HepG2 (cell line): ENCODE data around the gene AUTS2. TPM values are rescaled to one million over a fixed set of nuclear protein-coding genes. Genes with fewer than 3 reads are reported as not detected.
A peak's percentile ranks its signal among the peaks of the same experiment; 100 is the strongest.

Experiments
- ATAC-seq: fragments of 200-7000 bp; cut with Tn5 transposase; 3 replicates; pipeline ENCODE4 v1.9.1; 2020; ENCODE audit warnings: mild to moderate bottlenecking, moderate library complexity
- BruUV-seq: library from RNA; stranded (reverse); fragments of 400-500 nt; replicated peaks from 2 replicates; lab custom pipeline; 2021; lab: Mats Ljungman, UMichigan
- CTCF ChIA-PET: fragments of 300-600 bp; formaldehyde crosslinking; extraction: SDS; loops from one replicate; lab custom pipeline; 2021; ENCODE audit warnings: low total read pairs, inconsistent platforms, low intra/inter-chr PET ratio; lab: Yijun Ruan, JAX
- POLR2A ChIA-PET: fragments of 350-600 bp; sonication (Branson Sonifier 250); formaldehyde crosslinking; loops from one replicate; lab custom pipeline; 2020; ENCODE audit warnings: antibody characterized with exemption, inconsistent platforms; lab: Yijun Ruan, JAX
- DNase-seq: peaks from one replicate; pipeline ENCODE4 v3.0.0-alpha.2; 2015; ENCODE audit warnings: low spot score
- FAIRE-seq: peaks from 3 replicates; lab custom pipeline; 2011; peaks lifted over from hg19 to GRCh38; lab: Jason Lieb, UNC
- H2AFZ ChIP-seq: one replicate; pipeline ENCODE4 v1.6.1; 2011; ENCODE audit warnings: low read length, inconsistent platforms
- H3K27ac ChIP-seq: fragments of 300-600 bp; 3 replicates; pipeline ENCODE4 v1.8.0; 2011; ENCODE audit warnings: mixed run types, mild to moderate bottlenecking, mixed read lengths, low read length, inconsistent platforms; ENCODE audit not compliant: insufficient read depth; ENCODE audit errors: extremely low read length
- H3K27me3 ChIP-seq, 2 experiments: fragments of 200-600 bp in 1 of 2; 2 replicates in 1 of 2; 3 replicates in 1 of 2; pipeline versions ENCODE4 v1.6.0 to v1.8.0; 2011; ENCODE audit warnings: low read length in 2 of 2, mild to moderate bottlenecking in 2 of 2, moderate library complexity in 2 of 2, inconsistent platforms in 1 of 2; ENCODE audit not compliant: insufficient read depth in 2 of 2, control insufficient read depth in 1 of 2
- H3K36me3 ChIP-seq, 2 experiments: fragments of 200-600 bp in 1 of 2; replicated peaks in 1 of 2; 2 replicates in 1 of 2; 3 replicates in 1 of 2; pipeline versions ENCODE4 v1.5.1 to v1.8.0; 2011; ENCODE audit warnings: low read length in 2 of 2, inconsistent platforms in 1 of 2; ENCODE audit not compliant: insufficient read depth in 2 of 2, control insufficient read depth in 1 of 2
- H3K4me1 ChIP-seq: 2 replicates; pipeline ENCODE4 v1.5.1; 2012; ENCODE audit warnings: low read length, inconsistent platforms; ENCODE audit not compliant: insufficient read depth
- H3K4me2 ChIP-seq: 2 replicates; pipeline ENCODE4 v1.6.0; 2011; ENCODE audit warnings: low read depth, low read length, inconsistent platforms
- H3K4me3 ChIP-seq, 3 experiments: fragments of 200-600 bp in 1 of 3; sonication (generic), shearing (Covaris generic) in 1 of 3; replicated peaks in 1 of 3; 2 replicates each; pipeline ENCODE4 v1.5.1; 2011 to 2016; ENCODE audit warnings: low read length in 3 of 3, inconsistent platforms in 2 of 3, low read depth in 2 of 3, mild to moderate bottlenecking in 2 of 3, control low read depth in 1 of 3, mixed read lengths in 1 of 3; ENCODE audit not compliant: insufficient read depth in 1 of 3
- H3K79me2 ChIP-seq: one replicate; pipeline ENCODE4 v1.6.1; 2011; ENCODE audit warnings: low read length, inconsistent platforms; ENCODE audit not compliant: insufficient read depth
- H3K9ac ChIP-seq: 2 replicates; pipeline ENCODE4 v1.6.0; 2011; ENCODE audit warnings: mild to moderate bottlenecking, low read depth, low read length, inconsistent platforms; ENCODE audit not compliant: insufficient read depth
- H3K9me3 ChIP-seq: 2 replicates; pipeline ENCODE4 v1.5.1; 2012; ENCODE audit warnings: mild to moderate bottlenecking, low read length
- H4K20me1 ChIP-seq: 2 replicates; pipeline ENCODE4 v1.6.0; 2011; ENCODE audit warnings: inconsistent platforms, mild to moderate bottlenecking, low read length, moderate library complexity; ENCODE audit not compliant: insufficient read depth
- AGO1 ChIP-seq: fragments of 200-400 bp; formaldehyde crosslinking; IDR thresholded peaks from 2 replicates; pipeline ENCODE4 v1.6.1; 2017; ENCODE audit warnings: mild to moderate bottlenecking, low read depth, low read length, moderate library complexity; ENCODE audit not compliant: poor library complexity, severe bottlenecking
- BRD4 ChIP-seq: sonication (generic); formaldehyde crosslinking; IDR thresholded peaks from 2 replicates; pipeline ENCODE4 v1.4.0; 2020; ENCODE audit warnings: missing genetic modification reagents
- CHD4 ChIP-seq: fragments of 200-600 bp; sonication (generic); IDR thresholded peaks from 2 replicates; pipeline ENCODE4 v1.7.0; 2017; ENCODE audit warnings: mild to moderate bottlenecking, low read length, borderline replicate concordance
- GPN1 ChIP-seq: sonication (generic); formaldehyde crosslinking; IDR thresholded peaks from 2 replicates; pipeline ENCODE4 v1.5.1; 2020; ENCODE audit warnings: missing genetic modification reagents, borderline replicate concordance
- HOXA9 ChIP-seq: sonication (generic); formaldehyde crosslinking; IDR thresholded peaks from 2 replicates; pipeline ENCODE4 v1.8.1; 2022; ENCODE audit warnings: missing genetic modification reagents, mild to moderate bottlenecking, moderate library complexity, borderline replicate concordance
- MATR3 ChIP-seq: sonication (generic); formaldehyde crosslinking; IDR thresholded peaks from 2 replicates; pipeline ENCODE4 v1.4.0; 2020; ENCODE audit warnings: missing genetic modification reagents
- STAG1 ChIP-seq: sonication (generic); formaldehyde crosslinking; IDR thresholded peaks from 2 replicates; pipeline ENCODE4 v1.4.0; 2020; ENCODE audit warnings: missing genetic modification reagents
- ZBTB33 ChIP-seq: sonication (generic); formaldehyde crosslinking; IDR thresholded peaks from 2 replicates; pipeline ENCODE4 v1.4.0; 2020; ENCODE audit warnings: missing genetic modification reagents
- ZFP90 ChIP-seq: sonication (generic); formaldehyde crosslinking; IDR thresholded peaks from 2 replicates; pipeline ENCODE4 v1.8.0; 2022; ENCODE audit warnings: missing genetic modification reagents, mild to moderate bottlenecking, inconsistent platforms, borderline replicate concordance
- ZNF24 ChIP-seq: fragments of 450-650 bp; IDR thresholded peaks from 2 replicates; pipeline ENCODE4 v1.6.1; 2017; ENCODE audit warnings: antibody characterized with exemption, mild to moderate bottlenecking
- WGBS: methylation state at CpG from one replicate; pipeline ENCODE4 v1.1.6; 2017; ENCODE audit warnings: low lambda C conversion rate; 5-methylcytosine and 5-hydroxymethylcytosine counted together
- in situ Hi-C: cut with HindIII; loops from 2 replicates; pipeline ENCODE4 v1.10.0; 2017; ENCODE audit warnings: low pct_unique_long_range_greater_than_20kb; ENCODE audit not compliant: extremely low pct_ligation_motif_present
- intact Hi-C: fragments of 100-400 bp; cut with micrococcal nuclease; formaldehyde crosslinking; loops from one replicate; pipeline ENCODE4 v1.10.0; 2022; ENCODE audit not compliant: unreplicated experiment
- polyA plus RNA-seq, 8 experiments: library from polyadenylated mRNA; depleted of rRNA in 3 of 8; stranded (reverse) in 7 of 8; unstranded in 1 of 8; fragments of >200 nt; fragmentation: Illumina TruSeq in 4 of 8; extraction: Trizol in 4 of 8; gene quantifications; 2 replicates each; pipeline versions ENCODE4 v1.2.1 to v1.2.3, GENCODE V29; 2011 to 2016; ENCODE audit warnings: low read depth in 4 of 8, missing spikeins in 1 of 8, mixed read lengths in 1 of 8; ENCODE audit not compliant: insufficient read depth in 1 of 8
- total RNA-seq, 5 experiments: library from RNA; depleted of rRNA; stranded (reverse); fragments of >200 nt; fragmentation: Illumina TruSeq; extraction: Trizol; gene quantifications; 2 replicates each; pipeline ENCODE4 v1.2.3, GENCODE V29; 2016; ENCODE audit warnings: low read depth in 1 of 5
- TF ChIP-seq, protein P1 (sequence below): sonication (generic); formaldehyde crosslinking; IDR thresholded peaks from 2 replicates; pipeline ENCODE4 v1.5.0; 2020; ENCODE audit warnings: mild to moderate bottlenecking, missing genetic modification reagents, borderline replicate concordance

The AUTS2 gene
- total and polyA plus RNA-seq, 2 of the 13 experiments (the other 11 are each of a cell fraction or from before 2014, with no cell fraction given): 0.38 TPM; not detected in 1

DNA sequence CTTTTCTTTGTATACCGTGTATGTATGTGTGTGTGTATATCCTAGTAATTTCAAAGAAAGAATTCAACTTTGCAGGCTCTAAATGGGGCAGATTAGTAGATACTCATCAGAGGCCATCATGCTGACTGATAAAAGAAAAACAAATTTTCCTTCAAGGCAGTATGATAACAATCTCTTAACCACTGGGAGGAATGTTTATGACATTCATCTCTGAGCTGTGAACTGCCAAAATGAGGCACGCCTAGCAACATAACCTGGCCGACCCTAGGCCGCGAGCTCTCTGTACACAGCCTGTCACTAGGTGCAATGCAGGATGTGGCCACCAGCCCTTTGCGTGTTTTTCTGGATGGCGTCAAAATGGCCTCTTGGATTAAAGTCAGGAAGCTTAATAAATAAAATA is 1190.0 kb downstream of the AUTS2 start:
- Histone ChIP-seq H3K79me2 (no peaks in the 10 kb centered on the region), H3K4me2 (no peak overlapping the region), H2AFZ (no peak overlapping the region), H4K20me1 (no peaks in the 10 kb centered on the region), H3K9me3 (no peaks in the 10 kb centered on the region), H3K27me3 (no peaks in the 10 kb centered on the region), H3K36me3 (no peaks in the 10 kb centered on the region), H3K4me1 (peaks cover 22% of the 10 kb centered on the region), H3K27ac (no peak overlapping the region), H3K4me3 (no peak overlapping the region), H3K9ac (no peak overlapping the region)
- intact Hi-C loops (loop anchor here (10.0 kb wide), 1 partner anchor 53 kb away; no protein-coding TSS in a partner anchor), in situ Hi-C loops (no loop called here)
- BruUV-seq: no TSS peak
- no peak for FAIRE-seq
- no peak for ATAC-seq
- ChIA-PET POLR2A (no interaction called here), CTCF (no interaction called here)
- DNase-seq: no peak
- 82% methylated on average over 4 of the region's 7 CpGs for WGBS
- TF ChIP-seq STAG1 (CRISPR knock-in tag): no peak
- TF ChIP-seq ZBTB33: peak; percentile 63; the same call in 1 of the 2 replicates

DNA sequence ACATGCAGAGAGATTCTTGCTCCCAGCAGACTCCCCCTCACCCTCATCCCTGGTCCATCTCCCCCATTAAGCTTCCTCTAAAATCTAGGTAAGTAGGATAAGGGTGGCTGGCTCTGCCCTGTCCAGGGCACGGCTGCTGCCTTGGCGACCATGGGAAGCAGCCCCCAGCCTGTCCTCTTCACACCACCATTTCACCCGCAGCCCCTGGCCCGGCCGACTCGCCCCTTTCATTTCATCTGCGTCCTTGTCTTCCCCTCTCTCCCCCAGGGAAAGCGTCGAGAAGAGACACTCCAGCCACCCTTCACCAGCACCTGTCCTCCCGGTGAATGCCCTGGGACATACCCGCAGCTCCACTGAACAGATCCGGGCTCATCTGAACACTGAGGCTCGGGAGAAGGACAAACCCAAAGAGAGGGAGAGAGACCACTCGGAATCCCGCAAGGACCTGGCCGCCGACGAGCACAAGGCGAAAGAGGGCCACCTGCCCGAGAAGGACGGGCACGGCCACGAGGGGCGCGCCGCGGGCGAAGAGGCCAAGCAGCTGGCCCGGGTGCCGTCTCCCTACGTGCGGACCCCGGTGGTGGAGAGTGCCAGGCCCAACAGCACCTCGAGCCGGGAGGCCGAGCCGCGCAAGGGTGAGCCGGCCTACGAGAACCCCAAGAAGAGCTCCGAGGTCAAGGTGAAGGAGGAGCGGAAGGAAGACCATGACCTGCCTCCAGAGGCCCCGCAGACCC is 1191.4 kb downstream of the AUTS2 start:
- Histone ChIP-seq H3K4me1 (peaks cover 30% of the 10 kb centered on the region), H3K27me3 (no peaks in the 10 kb centered on the region), H3K79me2 (no peaks in the 10 kb centered on the region), H3K9me3 (no peaks in the 10 kb centered on the region), H2AFZ (no peak overlapping the region), H3K27ac (no peak overlapping the region), H3K4me3 (no peak overlapping the region), H4K20me1 (no peaks in the 10 kb centered on the region), H3K4me2 (no peak overlapping the region), H3K9ac (no peak overlapping the region), H3K36me3 (no peaks in the 10 kb centered on the region)
- DNase-seq: no peak
- WGBS: 93% methylated on average over 38 of the region's 43 CpGs
- no peak for ATAC-seq
- POLR2A ChIA-PET: no interaction called here
- no TSS peak for BruUV-seq
- CTCF ChIA-PET: no interaction called here
- intact Hi-C loops (loop anchor here (10.0 kb wide), 1 partner anchor 55 kb away; no protein-coding TSS in a partner anchor), in situ Hi-C loops (no loop called here)
- no peak for FAIRE-seq
- TF ChIP-seq MATR3 (CRISPR knock-in tag): no peak
- TF ChIP-seq ZFP90 (CRISPR knock-in tag): no peak
- TF ChIP-seq AGO1: no peak
- TF ChIP-seq ZNF24: no peak
- no peak for TF ChIP-seq HOXA9 (CRISPR knock-in tag)
- no peak for TF ChIP-seq BRD4 (CRISPR knock-in tag)
- TF ChIP-seq CHD4: no peak
- TF ChIP-seq, protein P1, sequence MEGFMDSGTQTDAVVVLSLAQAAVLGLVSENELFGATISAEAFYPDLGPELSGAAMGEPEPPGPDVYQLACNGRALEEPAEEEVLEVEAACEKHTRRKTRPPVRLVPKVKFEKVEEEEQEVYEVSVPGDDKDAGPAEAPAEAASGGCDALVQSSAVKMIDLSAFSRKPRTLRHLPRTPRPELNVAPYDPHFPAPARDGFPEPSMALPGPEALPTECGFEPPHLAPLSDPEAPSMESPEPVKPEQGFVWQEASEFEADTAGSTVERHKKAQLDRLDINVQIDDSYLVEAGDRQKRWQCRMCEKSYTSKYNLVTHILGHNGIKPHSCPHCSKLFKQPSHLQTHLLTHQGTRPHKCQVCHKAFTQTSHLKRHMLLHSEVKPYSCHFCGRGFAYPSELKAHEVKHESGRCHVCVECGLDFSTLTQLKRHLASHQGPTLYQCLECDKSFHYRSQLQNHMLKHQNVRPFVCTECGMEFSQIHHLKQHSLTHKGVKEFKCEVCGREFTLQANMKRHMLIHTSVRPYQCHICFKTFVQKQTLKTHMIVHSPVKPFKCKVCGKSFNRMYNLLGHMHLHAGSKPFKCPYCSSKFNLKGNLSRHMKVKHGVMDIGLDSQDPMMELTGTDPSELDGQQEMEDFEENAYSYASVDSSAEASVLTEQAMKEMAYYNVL (CRISPR knock-in tag): no peak
- no peak for TF ChIP-seq GPN1 (CRISPR knock-in tag)
